Measurements from ENCODE around the gene SLC4A2. TPM values are rescaled to one million over a fixed set of nuclear protein-coding genes. Genes with fewer than 3 reads are reported as not detected.

Gene SLC4A2
- total and polyA plus RNA-seq, 4 donors, result 27.5 to 98.8 (median 72.6) TPM

- TF ChIP-seq GABPA (IDR thresholded peaks at IDR 0.05 in 1 of 2, conservative IDR thresholded peaks at IDR 0.05 in 1 of 2), result no peak
- TF ChIP-seq, protein P1, sequence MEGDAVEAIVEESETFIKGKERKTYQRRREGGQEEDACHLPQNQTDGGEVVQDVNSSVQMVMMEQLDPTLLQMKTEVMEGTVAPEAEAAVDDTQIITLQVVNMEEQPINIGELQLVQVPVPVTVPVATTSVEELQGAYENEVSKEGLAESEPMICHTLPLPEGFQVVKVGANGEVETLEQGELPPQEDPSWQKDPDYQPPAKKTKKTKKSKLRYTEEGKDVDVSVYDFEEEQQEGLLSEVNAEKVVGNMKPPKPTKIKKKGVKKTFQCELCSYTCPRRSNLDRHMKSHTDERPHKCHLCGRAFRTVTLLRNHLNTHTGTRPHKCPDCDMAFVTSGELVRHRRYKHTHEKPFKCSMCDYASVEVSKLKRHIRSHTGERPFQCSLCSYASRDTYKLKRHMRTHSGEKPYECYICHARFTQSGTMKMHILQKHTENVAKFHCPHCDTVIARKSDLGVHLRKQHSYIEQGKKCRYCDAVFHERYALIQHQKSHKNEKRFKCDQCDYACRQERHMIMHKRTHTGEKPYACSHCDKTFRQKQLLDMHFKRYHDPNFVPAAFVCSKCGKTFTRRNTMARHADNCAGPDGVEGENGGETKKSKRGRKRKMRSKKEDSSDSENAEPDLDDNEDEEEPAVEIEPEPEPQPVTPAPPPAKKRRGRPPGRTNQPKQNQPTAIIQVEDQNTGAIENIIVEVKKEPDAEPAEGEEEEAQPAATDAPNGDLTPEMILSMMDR (IDR thresholded peaks at IDR 0.05; ENCODE audit: low read depth, low read length, missing input control), result peak; percentile 29
- TF ChIP-seq HNF4G (IDR thresholded peaks at IDR 0.05), result no peak
- TF ChIP-seq RAD21 (IDR thresholded peaks at IDR 0.05), result peak; percentile 31 to 64
- TF ChIP-seq, protein P2, sequence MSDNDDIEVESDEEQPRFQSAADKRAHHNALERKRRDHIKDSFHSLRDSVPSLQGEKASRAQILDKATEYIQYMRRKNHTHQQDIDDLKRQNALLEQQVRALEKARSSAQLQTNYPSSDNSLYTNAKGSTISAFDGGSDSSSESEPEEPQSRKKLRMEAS (IDR thresholded peaks at IDR 0.05), result no peak
- no peak for TF ChIP-seq ATF3 (IDR thresholded peaks at IDR 0.05)
- TF ChIP-seq, protein P3, sequence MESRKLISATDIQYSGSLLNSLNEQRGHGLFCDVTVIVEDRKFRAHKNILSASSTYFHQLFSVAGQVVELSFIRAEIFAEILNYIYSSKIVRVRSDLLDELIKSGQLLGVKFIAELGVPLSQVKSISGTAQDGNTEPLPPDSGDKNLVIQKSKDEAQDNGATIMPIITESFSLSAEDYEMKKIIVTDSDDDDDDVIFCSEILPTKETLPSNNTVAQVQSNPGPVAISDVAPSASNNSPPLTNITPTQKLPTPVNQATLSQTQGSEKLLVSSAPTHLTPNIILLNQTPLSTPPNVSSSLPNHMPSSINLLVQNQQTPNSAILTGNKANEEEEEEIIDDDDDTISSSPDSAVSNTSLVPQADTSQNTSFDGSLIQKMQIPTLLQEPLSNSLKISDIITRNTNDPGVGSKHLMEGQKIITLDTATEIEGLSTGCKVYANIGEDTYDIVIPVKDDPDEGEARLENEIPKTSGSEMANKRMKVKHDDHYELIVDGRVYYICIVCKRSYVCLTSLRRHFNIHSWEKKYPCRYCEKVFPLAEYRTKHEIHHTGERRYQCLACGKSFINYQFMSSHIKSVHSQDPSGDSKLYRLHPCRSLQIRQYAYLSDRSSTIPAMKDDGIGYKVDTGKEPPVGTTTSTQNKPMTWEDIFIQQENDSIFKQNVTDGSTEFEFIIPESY (IDR thresholded peaks at IDR 0.05), result no peak
- Histone ChIP-seq H3K4me3 (ENCODE audit: low read depth in 1 of 3, low read length in 3 of 3) (no peak overlapping the region), H3K4me1 (ENCODE audit: control insufficient read depth in 4 of 4, insufficient read depth in 4 of 4, low read length in 3 of 4) (peaks cover 3 to 23% (median 9%) of the 10 kb centered on the region in 4 donors), H3K27me3 (ENCODE audit: control insufficient read depth in 4 of 4, insufficient read depth in 4 of 4, low read length in 3 of 4) (peaks cover 0 to 4% (median under 1%) of the 10 kb centered on the region in 4 donors), H3K9me3 (ENCODE audit: control insufficient read depth in 4 of 4, low read length in 3 of 4) (no peaks in the 10 kb centered on the region), H3K27ac (ENCODE audit: low read depth in 1 of 2, low read length in 2 of 2) (no peak overlapping the region), H3K9ac (ENCODE audit: low read depth in 1 of 2, low read length in 2 of 2) (no peak overlapping the region), H3K36me3 (ENCODE audit: control insufficient read depth in 4 of 4, insufficient read depth in 3 of 4, low read depth in 1 of 4, low read length in 3 of 4) (no peaks in the 10 kb centered on the region)
- 40% methylated on average over 23 of the region's 23 CpGs for WGBS
- no peak for DNase-seq (ENCODE audit: low spot score)
These were observed 46.5 kb upstream of the SLC4A2 start for GRCh38 chr7:151012911-151013347.

- no peaks in the 10 kb centered on the region for H3K9me3 ChIP-seq (ENCODE audit: control insufficient read depth in 4 of 4, low read length in 3 of 4)
- H3K4me3 ChIP-seq (ENCODE audit: low read depth in 1 of 3, low read length in 3 of 3), result no peak overlapping the region
- no peak overlapping the region for H3K27ac ChIP-seq (ENCODE audit: low read depth in 1 of 2, low read length in 2 of 2)
- no peaks in the 10 kb centered on the region for H3K36me3 ChIP-seq (ENCODE audit: control insufficient read depth in 4 of 4, insufficient read depth in 3 of 4, low read depth in 1 of 4, low read length in 3 of 4)
- no peak for DNase-seq (ENCODE audit: low spot score)
- peaks cover 5 to 27% (median 11%) of the 10 kb centered on the region in 4 donors for H3K4me1 ChIP-seq (ENCODE audit: control insufficient read depth in 4 of 4, insufficient read depth in 4 of 4, low read length in 3 of 4)
- TF ChIP-seq ATF3 (IDR thresholded peaks at IDR 0.05) (no peak), HNF4A (conservative IDR thresholded peaks at IDR 0.05) (no peak), REST (IDR thresholded peaks at IDR 0.05) (no peak), RAD21 (IDR thresholded peaks at IDR 0.05) (no peak), JUND (IDR thresholded peaks at IDR 0.05) (no peak), RXRA (IDR thresholded peaks at IDR 0.05) (no peak), TAF1 (conservative IDR thresholded peaks at IDR 0.05) (no peak), EGR1 (IDR thresholded peaks at IDR 0.05; ENCODE audit: low read depth in 2 of 2) (no peak), SP1 (IDR thresholded peaks at IDR 0.05) (no peak), FOXA2 (IDR thresholded peaks at IDR 0.05) (no peak)
- TF ChIP-seq, protein P1 (IDR thresholded peaks at IDR 0.05; ENCODE audit: low read depth, low read length, missing input control), result no peak
- peaks cover 0 to 4% (median under 1%) of the 10 kb centered on the region in 4 donors for H3K27me3 ChIP-seq (ENCODE audit: control insufficient read depth in 4 of 4, insufficient read depth in 4 of 4, low read length in 3 of 4)
- WGBS, result 27% methylated on average over 26 of the region's 26 CpGs
- H3K9ac ChIP-seq (ENCODE audit: low read depth in 1 of 2, low read length in 2 of 2), result no peak overlapping the region
These were observed 46.0 kb upstream of the SLC4A2 start for GRCh38 chr7:151013356-151013732.
